HCT116 (cell line): ENCODE measurements around the gene TNRC6C. TPM values are rescaled to one million over a fixed set of nuclear protein-coding genes. Genes with fewer than 3 reads are reported as not detected.

Experiments used
- ATAC-seq: fragments of 200-7000 bp; cut with Tn5 transposase; 2 replicates; pipeline ENCODE4 v1.9.1; 2020; ENCODE audit warnings: mild to moderate bottlenecking, moderate library complexity
- BruUV-seq: library from RNA; stranded (reverse); fragments of 400-500 nt; replicated peaks from 2 replicates; lab custom pipeline; 2021; lab: Mats Ljungman, UMichigan
- CTCF ChIA-PET: fragments of 300-600 bp; sonication (Branson Sonifier 250); formaldehyde crosslinking; loops from one replicate; lab custom pipeline; 2021; ENCODE audit warnings: antibody characterized with exemption; lab: Charles Lee
- POLR2A ChIA-PET: fragments of 300-600, 350-600 bp; sonication (Branson Sonifier 250); formaldehyde crosslinking; loops from one replicate; lab custom pipeline; 2021; ENCODE audit warnings: antibody characterized with exemption; lab: Charles Lee
- RAD21 ChIA-PET, 2 experiments: fragments of 300-600 bp; sonication (Branson Sonifier 250); formaldehyde crosslinking; loops; one replicate each; lab custom pipeline; 2023; ENCODE audit warnings: low total read pairs in 2 of 2; ENCODE audit not compliant: uncharacterized antibody in 2 of 2, unreplicated experiment in 2 of 2, low non-redundant PET in 1 of 2; lab: Charles Lee
- DNase-seq: peaks from one replicate; pipeline ENCODE4 v3.0.0-alpha.2; 2010; ENCODE audit warnings: low read depth, low spot score
- H2AFZ ChIP-seq: fragments of 200-600 bp; shearing (Covaris generic), sonication (generic); 2 replicates; pipeline ENCODE4 v1.6.1; 2017; ENCODE audit warnings: low read depth, mixed run types, mixed read lengths, antibody characterized with exemption, low read length; ENCODE audit not compliant: poor library complexity, severe bottlenecking
- H3K27ac ChIP-seq: 2 replicates; pipeline ENCODE4 v1.5.1; 2012; ENCODE audit warnings: low read depth, low read length
- H3K27me3 ChIP-seq: fragments of 200-600 bp; sonication (generic); 2 replicates; pipeline ENCODE4 v1.6.1; 2016; ENCODE audit warnings: mixed run types, low read length, mixed read lengths; ENCODE audit not compliant: insufficient read depth
- H3K36me3 ChIP-seq, 2 experiments: fragments of 200-500 bp in 1 of 2; fragments of 200-600 bp in 1 of 2; sonication (Bioruptor generic) in 1 of 2; sonication (generic) in 1 of 2; 2 replicates each; pipeline versions ENCODE4 v1.5.1 to v1.6.1; 2014 to 2016; ENCODE audit warnings: low read length in 2 of 2, inconsistent platforms in 1 of 2, mixed read lengths in 1 of 2, mixed run types in 1 of 2; ENCODE audit not compliant: insufficient read depth in 2 of 2, control insufficient read depth in 1 of 2
- H3K4me1 ChIP-seq, 2 experiments: fragments of 200-600 bp in 1 of 2; sonication (generic) in 1 of 2; 2 replicates each; pipeline versions ENCODE4 v1.5.1 to v1.6.1; 2012 to 2017; ENCODE audit warnings: low read length in 2 of 2, inconsistent platforms in 1 of 2, mild to moderate bottlenecking in 1 of 2, mixed read lengths in 1 of 2, mixed run types in 1 of 2, moderate library complexity in 1 of 2; ENCODE audit not compliant: insufficient read depth in 2 of 2, control insufficient read depth in 1 of 2
- H3K4me2 ChIP-seq: fragments of 200-600 bp; sonication (generic); 2 replicates; pipeline ENCODE4 v1.6.1; 2017; ENCODE audit warnings: mixed run types, low read length, mixed read lengths
- H3K4me3 ChIP-seq, 2 experiments: fragments of 200-600 bp in 1 of 2; sonication (generic) in 1 of 2; replicated peaks in 1 of 2; 2 replicates each; pipeline ENCODE4 v1.5.1; 2011 to 2016; ENCODE audit warnings: low read length in 2 of 2, control low read depth in 1 of 2, low read depth in 1 of 2, mild to moderate bottlenecking in 1 of 2, mixed read lengths in 1 of 2, mixed run types in 1 of 2
- H3K79me2 ChIP-seq: fragments of 200-600 bp; sonication (generic); 2 replicates; pipeline ENCODE4 v1.6.1; 2017; ENCODE audit warnings: mild to moderate bottlenecking, mixed run types, low read length, moderate library complexity, mixed read lengths; ENCODE audit not compliant: insufficient read depth
- H3K9ac ChIP-seq: fragments of 200-600 bp; sonication (generic); 2 replicates; pipeline ENCODE4 v1.6.1; 2016; ENCODE audit warnings: low read length, mixed read lengths
- H3K9me2 ChIP-seq: fragments of 200-600 bp; sonication (generic), shearing (Covaris generic); 2 replicates; pipeline ENCODE4 v1.6.1; 2017; ENCODE audit warnings: mixed run types, mild to moderate bottlenecking, moderate library complexity; ENCODE audit not compliant: insufficient read depth
- H3K9me3 ChIP-seq, 2 experiments: fragments of 200-500 bp in 1 of 2; fragments of 200-600 bp in 1 of 2; sonication (Bioruptor generic) in 1 of 2; sonication (generic) in 1 of 2; 2 replicates each; pipeline ENCODE4 v1.6.1; 2014 to 2017; ENCODE audit warnings: low read length in 2 of 2, mixed read lengths in 2 of 2, inconsistent platforms in 1 of 2, low read depth in 1 of 2, mild to moderate bottlenecking in 1 of 2, mixed run types in 1 of 2, moderate library complexity in 1 of 2; ENCODE audit not compliant: control insufficient read depth in 1 of 2, insufficient read depth in 1 of 2
- H4K20me1 ChIP-seq: fragments of 200-600 bp; sonication (generic), shearing (Covaris generic); 2 replicates; pipeline ENCODE4 v1.6.1; 2017; ENCODE audit warnings: mixed run types, mild to moderate bottlenecking, moderate library complexity; ENCODE audit not compliant: insufficient read depth
- EZH2phosphoT487 ChIP-seq: fragments of 200-600 bp; IDR thresholded peaks from 2 replicates; pipeline ENCODE4 v1.6.1; 2018; ENCODE audit warnings: antibody characterized with exemption, borderline replicate concordance
- FOSL1 ChIP-seq: IDR thresholded peaks from 2 replicates; pipeline ENCODE4 v1.6.1; 2012; ENCODE audit warnings: low read depth
- POLR2AphosphoS5 ChIP-seq: IDR thresholded peaks from 2 replicates; pipeline ENCODE4 v1.6.1; 2011; ENCODE audit warnings: mild to moderate bottlenecking, low read depth, low read length, moderate library complexity
- SIN3A ChIP-seq: IDR thresholded peaks from 2 replicates; pipeline ENCODE4 v1.6.1; 2012; ENCODE audit warnings: low read depth
- SP1 ChIP-seq: IDR thresholded peaks from 2 replicates; pipeline ENCODE4 v1.6.1; 2012; ENCODE audit warnings: low read depth
- SRF ChIP-seq: IDR thresholded peaks from 2 replicates; pipeline ENCODE4 v1.6.1; 2012; ENCODE audit warnings: low read depth
- YY1 ChIP-seq: IDR thresholded peaks from 2 replicates; pipeline ENCODE4 v1.6.1; 2011; ENCODE audit warnings: low read length, low read depth, moderate library complexity, mild to moderate bottlenecking; ENCODE audit not compliant: insufficient replicate concordance; ENCODE audit errors: extremely low read depth
- ZFX ChIP-seq: fragments of 450-650 bp; IDR thresholded peaks from 2 replicates; pipeline ENCODE4 v1.6.1; 2017
- ZNF274 ChIP-seq: fragments of 200-500 bp; sonication (Bioruptor generic); IDR thresholded peaks from 2 replicates; pipeline ENCODE4 v1.6.1; 2014; ENCODE audit warnings: mild to moderate bottlenecking, low read depth, low read length, inconsistent platforms
- intact Hi-C: fragments of 100-400 bp; cut with micrococcal nuclease; formaldehyde crosslinking; loops from 2 replicates; pipeline ENCODE4 v1.10.0; 2022
- total RNA-seq: library from RNA; stranded (reverse); gene quantifications from one replicate; pipeline ENCODE4 v1.2.1, GENCODE V29; 2021; ENCODE audit not compliant: unreplicated experiment
- TF ChIP-seq, protein P1 (sequence below), 3 experiments: fragments of 200-600 bp in 1 of 3; sonication (generic) in 1 of 3; IDR thresholded peaks in 2 of 3; conservative IDR thresholded peaks in 1 of 3; 2 replicates each; pipeline ENCODE4 v1.5.1; 2012 to 2017; ENCODE audit warnings: low read depth in 2 of 3, low read length in 2 of 3, antibody characterized with exemption in 1 of 3, borderline replicate concordance in 1 of 3, control low read depth in 1 of 3, mild to moderate bottlenecking in 1 of 3, mixed read lengths in 1 of 3, mixed run types in 1 of 3, moderate library complexity in 1 of 3; ENCODE audit not compliant: insufficient read depth in 1 of 3

TNRC6C gene
- total RNA-seq, 1 experiment from 2014 or later = 23.4 TPM

DNA sequence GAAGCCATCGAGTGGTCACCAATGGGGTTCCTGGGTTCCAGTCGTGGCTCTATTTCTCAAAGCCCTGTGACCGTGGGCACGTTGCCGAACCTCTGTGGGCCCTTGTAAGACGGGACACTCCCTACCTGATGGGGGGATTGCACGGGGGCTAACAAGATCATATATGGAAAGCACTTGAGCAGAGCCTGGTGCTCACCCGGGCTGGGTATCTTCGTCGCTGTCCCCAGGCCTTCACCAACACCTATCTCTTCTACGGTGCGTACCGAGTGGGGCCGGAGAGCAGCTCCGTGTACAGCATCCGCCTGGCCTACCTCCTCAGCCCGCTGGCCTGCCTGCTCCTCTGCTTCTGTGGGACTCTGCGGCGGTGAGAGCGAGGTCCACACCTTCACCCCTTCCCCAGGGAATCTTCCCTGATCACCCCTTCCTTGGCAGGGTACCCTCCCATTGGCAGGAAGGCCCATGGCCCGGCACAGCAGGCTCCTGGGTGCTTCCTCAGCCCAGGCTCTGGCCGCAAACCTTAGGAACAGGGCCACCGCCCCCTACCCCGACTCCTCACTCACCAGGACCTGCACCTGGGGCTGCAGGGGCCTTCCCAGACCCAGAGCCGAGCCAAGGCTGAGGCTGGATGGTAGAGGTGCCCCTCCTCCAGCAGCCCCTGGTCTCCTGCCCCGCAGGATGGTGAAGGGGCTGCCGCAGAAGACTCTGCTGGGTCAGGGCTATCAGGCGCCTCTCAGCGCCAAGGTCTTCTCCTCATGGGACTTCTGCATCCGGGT, 174.9 kb downstream of the TNRC6C start:
- no peak for ATAC-seq
- POLR2A ChIA-PET = interaction anchor here (1.6 kb wide), 1 partner anchor 53 kb away, joined by 5 read pairs; the partner anchor contains the start of genes AFMID and TK1
- Histone ChIP-seq H4K20me1 (no peaks in the 10 kb centered on the region), H3K27ac (peak overlapping the region; percentile 49; the same call in 1 of the 2 replicates), H2AFZ (no peak overlapping the region), H3K9me2 (no peaks in the 10 kb centered on the region), H3K27me3 (no peaks in the 10 kb centered on the region), H3K9ac (peak overlapping the region; percentile 71; the same call in 1 of the 2 replicates), H3K4me2 (peak overlapping the region; percentile 96), H3K4me1 (peaks cover 37 to 74% of the 10 kb centered on the region in 2 experiments), H3K9me3 (no peaks in the 10 kb centered on the region), H3K79me2 (no peaks in the 10 kb centered on the region), H3K4me3 (no peak overlapping the region), H3K36me3 (no peaks in the 10 kb centered on the region)
- RAD21 ChIA-PET = no interaction called here
- CTCF ChIA-PET = interaction anchor here (1.1 kb wide), 1 partner anchor 118 kb away, joined by 3 read pairs; no protein-coding TSS in a partner anchor
- no peak for DNase-seq
- no TSS peak for BruUV-seq
- intact Hi-C loops = no loop called here
- TF ChIP-seq FOSL1 = no peak
- TF ChIP-seq SRF = no peak
- TF ChIP-seq ZFX = no peak
- TF ChIP-seq SIN3A = no peak
- no peak for TF ChIP-seq POLR2AphosphoS5
- no peak for TF ChIP-seq YY1
- no peak for TF ChIP-seq ZNF274
- no peak for TF ChIP-seq SP1
- TF ChIP-seq, protein P1, sequence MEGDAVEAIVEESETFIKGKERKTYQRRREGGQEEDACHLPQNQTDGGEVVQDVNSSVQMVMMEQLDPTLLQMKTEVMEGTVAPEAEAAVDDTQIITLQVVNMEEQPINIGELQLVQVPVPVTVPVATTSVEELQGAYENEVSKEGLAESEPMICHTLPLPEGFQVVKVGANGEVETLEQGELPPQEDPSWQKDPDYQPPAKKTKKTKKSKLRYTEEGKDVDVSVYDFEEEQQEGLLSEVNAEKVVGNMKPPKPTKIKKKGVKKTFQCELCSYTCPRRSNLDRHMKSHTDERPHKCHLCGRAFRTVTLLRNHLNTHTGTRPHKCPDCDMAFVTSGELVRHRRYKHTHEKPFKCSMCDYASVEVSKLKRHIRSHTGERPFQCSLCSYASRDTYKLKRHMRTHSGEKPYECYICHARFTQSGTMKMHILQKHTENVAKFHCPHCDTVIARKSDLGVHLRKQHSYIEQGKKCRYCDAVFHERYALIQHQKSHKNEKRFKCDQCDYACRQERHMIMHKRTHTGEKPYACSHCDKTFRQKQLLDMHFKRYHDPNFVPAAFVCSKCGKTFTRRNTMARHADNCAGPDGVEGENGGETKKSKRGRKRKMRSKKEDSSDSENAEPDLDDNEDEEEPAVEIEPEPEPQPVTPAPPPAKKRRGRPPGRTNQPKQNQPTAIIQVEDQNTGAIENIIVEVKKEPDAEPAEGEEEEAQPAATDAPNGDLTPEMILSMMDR (IDR thresholded peaks at IDR 0.05 in 2 of 3, conservative IDR thresholded peaks at IDR 0.05 in 1 of 3; ENCODE audit: borderline replicate concordance in 1 of 3, insufficient read depth in 1 of 3, low read depth in 2 of 3, low read length in 2 of 3) = no peak
- no peak for TF ChIP-seq EZH2phosphoT487
